Left ventricle myocardium inferior (tissue), 1 donor: ENCODE results near the gene GCK. TPM values are rescaled to one million over a fixed set of nuclear protein-coding genes. Genes with fewer than 3 reads are reported as not detected.
A peak's percentile ranks its signal among the peaks of the same experiment; 100 is the strongest.

ENCODE experiments used
- DNase-seq: peaks from one replicate; pipeline ENCODE4 v3.0.0-alpha.2; 2020
- H3K27ac ChIP-seq: fragments of 200-600 bp; replicated peaks from 2 replicates; pipeline ENCODE4 v1.8.0; 2021
- H3K27me3 ChIP-seq: fragments of 200-600 bp; 2 replicates; pipeline ENCODE4 v1.8.0; 2021; ENCODE audit warnings: low read depth
- H3K36me3 ChIP-seq: fragments of 200-600 bp; 2 replicates; pipeline ENCODE4 v1.8.0; 2021
- H3K4me1 ChIP-seq: fragments of 200-600 bp; 2 replicates; pipeline ENCODE4 v1.8.0; 2021
- H3K4me3 ChIP-seq: fragments of 200-600 bp; 2 replicates; pipeline ENCODE4 v1.8.0; 2021; ENCODE audit warnings: mild to moderate bottlenecking, moderate library complexity
- H3K9me3 ChIP-seq: fragments of 200-600 bp; replicated peaks from 2 replicates; pipeline ENCODE4 v1.8.0; 2021
- intact Hi-C: fragments of 100-400 bp; cut with micrococcal nuclease; formaldehyde crosslinking; loops from one replicate; pipeline ENCODE4 v1.11.0; 2022
- total RNA-seq: library from RNA; stranded (reverse); fragmentation: NEBNext Ultra II Directional; extraction: Animal tissue kit (Norgen Biotek cat#: 25700); gene quantifications from one replicate; pipeline ENCODE4 v1.2.1, GENCODE V29; 2021
- TF ChIP-seq, protein P1 (sequence below): fragments of 200-600 bp; IDR thresholded peaks from 2 replicates; pipeline ENCODE4 v1.8.0; 2021; ENCODE audit warnings: antibody characterized with exemption, mild to moderate bottlenecking, borderline replicate concordance
- donor health status: DM: no; HTN: yes; CAD: no; lungs with severe emphysema.

The GCK gene
- total RNA-seq, 1 donor from 2014 or later: 0.49 TPM

- Histone ChIP-seq H3K9me3 (peaks cover 10% of the 10 kb centered on the region), H3K4me1 (peaks cover 56% of the 10 kb centered on the region), H3K27me3 (no peaks in the 10 kb centered on the region), H3K27ac (no peak overlapping the region), H3K36me3 (peaks cover 18% of the 10 kb centered on the region), H3K4me3 (no peak overlapping the region)
- no peak for DNase-seq
- intact Hi-C loops: no loop called here
- TF ChIP-seq, protein P1, sequence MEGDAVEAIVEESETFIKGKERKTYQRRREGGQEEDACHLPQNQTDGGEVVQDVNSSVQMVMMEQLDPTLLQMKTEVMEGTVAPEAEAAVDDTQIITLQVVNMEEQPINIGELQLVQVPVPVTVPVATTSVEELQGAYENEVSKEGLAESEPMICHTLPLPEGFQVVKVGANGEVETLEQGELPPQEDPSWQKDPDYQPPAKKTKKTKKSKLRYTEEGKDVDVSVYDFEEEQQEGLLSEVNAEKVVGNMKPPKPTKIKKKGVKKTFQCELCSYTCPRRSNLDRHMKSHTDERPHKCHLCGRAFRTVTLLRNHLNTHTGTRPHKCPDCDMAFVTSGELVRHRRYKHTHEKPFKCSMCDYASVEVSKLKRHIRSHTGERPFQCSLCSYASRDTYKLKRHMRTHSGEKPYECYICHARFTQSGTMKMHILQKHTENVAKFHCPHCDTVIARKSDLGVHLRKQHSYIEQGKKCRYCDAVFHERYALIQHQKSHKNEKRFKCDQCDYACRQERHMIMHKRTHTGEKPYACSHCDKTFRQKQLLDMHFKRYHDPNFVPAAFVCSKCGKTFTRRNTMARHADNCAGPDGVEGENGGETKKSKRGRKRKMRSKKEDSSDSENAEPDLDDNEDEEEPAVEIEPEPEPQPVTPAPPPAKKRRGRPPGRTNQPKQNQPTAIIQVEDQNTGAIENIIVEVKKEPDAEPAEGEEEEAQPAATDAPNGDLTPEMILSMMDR: no peak
Observed at GRCh38 chr7:44124822-44125202, 64.4 kb downstream of the GCK start.

DNA sequence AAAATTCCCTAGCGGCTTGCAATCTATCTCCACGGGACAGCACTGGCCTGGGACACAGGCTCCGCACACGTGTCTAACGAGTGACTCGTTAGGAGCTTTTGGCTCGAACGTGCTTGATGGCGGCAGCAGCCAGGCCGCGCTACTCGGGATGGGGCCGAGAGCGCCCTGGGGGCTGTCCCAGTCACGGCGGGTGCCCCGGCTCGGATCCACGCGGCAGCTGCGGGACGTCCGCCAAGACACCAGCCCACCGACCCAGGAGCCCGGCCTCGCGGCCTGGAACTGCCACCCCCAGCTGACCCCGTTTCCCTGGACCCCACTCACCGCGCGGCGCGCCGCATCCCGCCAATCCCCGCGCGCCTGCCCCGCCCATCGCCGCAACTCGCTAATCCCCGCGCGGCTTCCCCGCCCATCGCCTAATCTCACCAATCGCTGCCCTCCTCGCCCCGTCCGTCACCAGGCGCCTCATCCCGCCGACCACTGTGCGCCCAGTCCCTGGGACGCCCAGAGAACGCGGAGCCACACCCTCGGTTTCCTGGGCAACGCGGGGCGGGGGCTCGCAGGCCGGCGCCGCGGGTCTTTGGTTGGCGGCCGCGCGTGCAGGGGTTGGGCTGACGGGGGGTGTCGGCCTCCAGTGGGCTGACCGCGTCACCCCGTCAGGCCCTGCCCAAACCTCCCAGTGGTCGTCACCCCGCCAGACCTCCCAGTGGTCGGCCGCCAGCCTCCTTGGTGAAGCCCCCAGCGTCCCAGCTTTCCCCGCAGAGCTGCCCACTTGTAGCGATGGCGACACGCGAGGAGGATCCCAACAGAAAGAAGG is 65.8 kb downstream of the GCK start, which contains the start of gene POLD2:
TSS of gene POLD2 (minus strand) at position 359 of the 814 bp plus-strand sequence. CDS start 1,495 bp downstream, outside the sequence.
- Histone ChIP-seq H3K4me3 (peak within 1 kb of the TSS; percentile 77), H3K9me3 (peaks cover 10% of the 10 kb centered on the region), H3K27me3 (no peaks in the 10 kb centered on the region), H3K4me1 (peaks cover 53% of the 10 kb centered on the region), H3K27ac (peak within 1 kb of the TSS; percentile 90), H3K36me3 (peaks cover 18% of the 10 kb centered on the region)
- TF ChIP-seq, protein P1: peak; percentile 12
- intact Hi-C loops: no loop called here
- DNase-seq: peak; percentile 99

GRCh38 chr7:44122529-44122928 is 66.7 kb downstream of the GCK start:
- intact Hi-C loops: no loop called here
- Histone ChIP-seq H3K36me3 (peaks cover 26% of the 10 kb centered on the region), H3K4me1 (peaks cover 50% of the 10 kb centered on the region), H3K9me3 (peaks cover 8% of the 10 kb centered on the region), H3K27me3 (no peaks in the 10 kb centered on the region), H3K27ac (peak overlapping the region; percentile 90), H3K4me3 (peak overlapping the region; percentile 77)
- TF ChIP-seq, protein P1: no peak
- no peak for DNase-seq

DNA sequence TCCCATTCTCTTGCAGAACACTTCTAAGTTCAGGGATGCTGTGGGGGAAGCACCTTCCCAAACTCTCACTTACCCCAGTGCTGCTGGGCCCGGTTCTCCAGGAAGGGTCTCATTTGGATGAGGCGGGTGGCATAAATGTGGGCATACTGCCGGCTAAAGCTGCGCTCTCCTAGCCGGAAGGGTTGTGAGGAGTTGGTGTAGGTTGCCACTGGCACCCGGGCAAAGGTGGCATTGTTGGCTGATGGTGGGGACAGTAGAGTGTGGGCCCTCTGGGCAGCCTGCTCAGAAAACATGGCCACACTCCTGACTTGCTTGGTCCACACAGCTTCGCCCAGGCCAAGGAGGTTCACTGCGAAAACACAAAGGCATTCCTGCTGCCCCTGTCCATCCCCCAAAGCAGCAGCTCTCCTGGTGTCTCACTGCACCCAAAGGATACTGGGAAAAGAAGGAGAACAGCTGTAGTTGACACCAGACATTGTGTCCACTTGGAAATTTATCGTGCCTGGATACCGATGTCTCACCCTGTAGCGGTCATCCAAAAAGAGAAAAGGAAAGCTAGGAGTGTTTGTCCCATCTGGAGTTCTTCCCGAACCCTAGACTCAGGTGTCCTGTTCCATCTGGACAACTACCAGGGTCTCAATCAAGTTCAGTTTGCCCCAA is 67.3 kb downstream of the GCK start:
- TF ChIP-seq, protein P1: no peak
- H3K9me3 ChIP-seq: peaks cover 2% of the 10 kb centered on the region
- H3K27ac ChIP-seq: peak overlapping the region; percentile 90
- H3K36me3 ChIP-seq: peaks cover 30% of the 10 kb centered on the region
- intact Hi-C loops: no loop called here
- no peaks in the 10 kb centered on the region for H3K27me3 ChIP-seq
- H3K4me1 ChIP-seq: peaks cover 50% of the 10 kb centered on the region
- no peak for DNase-seq
- H3K4me3 ChIP-seq: peak overlapping the region; percentile 77

DNA sequence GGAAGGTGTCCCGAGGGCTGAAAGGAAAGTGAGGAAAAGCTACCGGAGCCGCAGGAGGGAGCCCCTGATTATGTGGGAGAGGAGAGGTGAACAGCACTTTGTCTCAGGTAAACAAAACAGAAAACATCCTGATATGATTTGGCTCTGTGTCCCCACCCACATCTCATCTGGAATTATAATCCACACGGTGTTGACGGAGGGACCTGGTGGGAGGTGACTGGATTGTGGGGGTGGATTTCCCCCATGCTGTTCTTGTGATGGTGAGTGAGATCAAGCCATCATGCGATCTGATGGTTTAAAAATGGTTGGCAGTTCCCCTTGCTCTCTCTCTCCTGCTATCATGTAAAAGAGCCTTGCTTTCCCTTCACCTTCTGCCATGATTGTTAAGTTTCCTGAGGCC is 68.8 kb downstream of the GCK start:
- Histone ChIP-seq H3K27ac (peak overlapping the region; percentile 8), H3K36me3 (peaks cover 44% of the 10 kb centered on the region), H3K9me3 (no peaks in the 10 kb centered on the region), H3K27me3 (no peaks in the 10 kb centered on the region), H3K4me3 (no peak overlapping the region), H3K4me1 (peaks cover 53% of the 10 kb centered on the region)
- intact Hi-C loops: no loop called here
- TF ChIP-seq, protein P1: no peak
- DNase-seq: no peak
